Erythroblast (primary cell): ENCODE data around the gene C17orf113.

Experiments used
- DNase-seq, 2 experiments: peaks; one replicate each; lab custom pipeline; 2025; lab: John Stamatoyannopoulos, UW
- GATA1 ChIP-seq: IDR thresholded peaks from 2 replicates; pipeline ENCODE4 v1.6.1; 2011; ENCODE audit warnings: low read depth, mild to moderate bottlenecking, control low read depth, low read length, moderate library complexity
- POLR2A ChIP-seq: IDR thresholded peaks from 2 replicates; pipeline ENCODE4 v1.6.1; 2011; ENCODE audit warnings: mild to moderate bottlenecking, low read length

C17orf113 gene

GRCh38 chr17:42005166-42005565, 45.2 kb downstream of the C17orf113 start:
- DNase-seq, result no peak
- TF ChIP-seq GATA1 (no peak), POLR2A (no peak)

- TF ChIP-seq POLR2A (no peak), GATA1 (no peak)
- no peak for DNase-seq
These were observed 47.6 kb downstream of the C17orf113 start for GRCh38 chr17:42002792-42003301.

- TF ChIP-seq GATA1, result no peak
- no peak for TF ChIP-seq POLR2A
- DNase-seq, result no peak
These were observed 48.1 kb downstream of the C17orf113 start for GRCh38 chr17:42002175-42002791.

GRCh38 chr17:42001729-42002128, 48.7 kb downstream of the C17orf113 start:
- no peak for DNase-seq
- no peak for TF ChIP-seq POLR2A
- TF ChIP-seq GATA1, result no peak

- TF ChIP-seq GATA1 (no peak), POLR2A (no peak)
- DNase-seq, result no peak
These were observed 49.8 kb downstream of the C17orf113 start for GRCh38 chr17:42000413-42001133.

GRCh38 chr17:41998497-41998896, 51.9 kb downstream of the C17orf113 start:
- TF ChIP-seq GATA1 (no peak), POLR2A (no peak)
- no peak for DNase-seq

- DNase-seq, result no peak
- TF ChIP-seq GATA1, result no peak
- no peak for TF ChIP-seq POLR2A
These were observed 53.6 kb downstream of the C17orf113 start for GRCh38 chr17:41996855-41997164.

- DNase-seq, result no peak
- TF ChIP-seq POLR2A, result no peak
- TF ChIP-seq GATA1, result no peak
These were observed 57.8 kb downstream of the C17orf113 start for GRCh38 chr17:41992576-41992975.

GRCh38 chr17:41989702-41990419, 60.5 kb downstream of the C17orf113 start:
- TF ChIP-seq GATA1 (no peak), POLR2A (no peak)
- DNase-seq, result no peak

GRCh38 chr17:41988418-41988817, 62.0 kb downstream of the C17orf113 start:
- TF ChIP-seq POLR2A, result no peak
- no peak for TF ChIP-seq GATA1
- DNase-seq, result no peak
